HL-60/S4 (cell line): Measurements from ENCODE around the gene LRRC26.

Experiments used
- in situ Hi-C: fragments of 300-500 bp; cut with MboI; formaldehyde crosslinking; loops from 2 replicates; pipeline ENCODE4 v1.14.3; 2022; ENCODE audit warnings: low sequenced_read_pairs

LRRC26 gene

DNA sequence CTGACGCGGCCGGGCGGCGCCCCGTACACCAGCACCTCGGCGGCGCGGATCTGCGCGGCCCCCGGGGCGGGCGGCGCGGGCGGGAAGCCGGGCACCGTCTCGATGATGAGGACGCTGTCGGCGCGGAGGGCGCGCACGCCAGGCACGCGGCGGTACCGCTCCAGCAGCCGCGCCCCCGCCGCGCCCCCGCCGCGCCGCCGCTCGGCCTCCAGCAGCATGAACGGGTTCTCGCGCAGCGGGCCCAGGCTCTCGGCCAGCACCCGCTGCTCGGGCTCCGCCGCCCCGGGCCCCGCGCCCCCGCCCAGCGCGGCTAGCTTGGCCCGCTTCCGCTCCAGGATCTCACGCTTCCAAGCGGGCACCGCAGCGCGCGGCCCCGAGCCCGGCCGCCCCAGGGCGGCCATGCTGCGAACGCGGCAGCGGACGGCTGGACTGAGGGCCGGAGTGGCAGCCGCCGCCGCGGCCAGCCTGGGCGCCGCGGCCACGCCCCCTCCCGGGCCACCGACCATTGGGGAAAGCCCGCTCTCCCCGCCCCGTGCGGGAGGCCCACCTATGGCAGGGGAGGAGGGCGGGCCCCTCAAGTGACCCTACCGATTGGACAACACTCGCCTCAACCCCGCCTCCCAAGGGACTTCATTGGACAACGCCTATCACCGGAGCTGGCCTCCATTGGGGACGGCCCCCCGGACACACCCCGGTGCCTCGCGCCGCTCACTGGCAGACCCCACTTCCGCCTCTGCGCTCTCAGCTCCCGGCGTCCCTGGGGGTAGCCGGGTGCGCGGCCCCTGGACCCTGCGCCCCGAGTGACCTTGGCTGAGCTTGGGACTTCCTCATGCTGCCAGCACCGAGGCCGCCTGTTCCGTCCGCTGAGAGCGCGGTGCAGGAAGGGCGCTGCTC, 30.7 kb upstream of the LRRC26 start, which contains the start of gene TPRN:
Gene TPRN, minus strand, starts transcription at position 431 of the 894 bp plus-strand sequence. Its CDS starts 30 bp downstream, at position 401.
- in situ Hi-C loops, result loop anchor here (25.0 kb wide), 1 partner anchor 413 kb away; the partner anchor contains the start of genes CCDC183 and TMEM141

DNA sequence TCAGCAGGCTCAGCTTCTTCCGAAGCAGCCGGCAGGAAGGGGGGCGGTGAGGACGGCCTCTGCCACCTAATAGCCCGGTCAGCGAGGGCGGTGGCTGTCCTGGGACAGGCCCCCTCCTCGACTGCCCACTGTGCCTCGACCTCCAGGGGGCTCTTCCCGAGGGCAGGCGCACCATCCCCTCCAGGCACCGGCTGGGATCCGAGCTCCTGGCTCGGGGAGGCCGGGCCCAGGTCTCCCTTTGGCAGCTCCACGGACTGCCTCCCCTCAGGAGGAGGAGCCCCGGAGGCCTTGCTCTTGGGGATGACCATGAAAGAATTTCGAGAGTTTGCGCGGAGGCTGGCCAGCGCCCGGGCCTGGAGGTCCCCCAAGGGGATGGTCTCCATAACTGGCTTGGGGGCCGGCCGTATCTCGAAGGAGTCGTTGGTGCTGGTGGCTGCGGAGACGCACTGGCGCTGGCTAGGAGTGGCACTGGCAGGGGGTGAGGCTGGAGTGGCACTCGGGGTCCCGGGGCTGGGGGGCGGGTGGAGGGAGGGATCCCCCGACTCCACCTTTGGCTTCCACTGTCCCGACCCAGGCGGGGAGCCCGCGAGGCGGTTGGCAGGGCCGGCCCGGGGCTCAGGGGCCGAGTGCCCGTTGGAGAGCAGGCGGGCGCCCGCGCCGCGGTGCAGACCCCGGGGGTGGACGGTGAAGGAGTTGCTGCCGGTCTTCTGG, 29.7 kb upstream of the LRRC26 start:
- in situ Hi-C loops, result loop anchor here (25.0 kb wide), 1 partner anchor 412 kb away; the partner anchor contains the start of genes CCDC183 and TMEM141

DNA sequence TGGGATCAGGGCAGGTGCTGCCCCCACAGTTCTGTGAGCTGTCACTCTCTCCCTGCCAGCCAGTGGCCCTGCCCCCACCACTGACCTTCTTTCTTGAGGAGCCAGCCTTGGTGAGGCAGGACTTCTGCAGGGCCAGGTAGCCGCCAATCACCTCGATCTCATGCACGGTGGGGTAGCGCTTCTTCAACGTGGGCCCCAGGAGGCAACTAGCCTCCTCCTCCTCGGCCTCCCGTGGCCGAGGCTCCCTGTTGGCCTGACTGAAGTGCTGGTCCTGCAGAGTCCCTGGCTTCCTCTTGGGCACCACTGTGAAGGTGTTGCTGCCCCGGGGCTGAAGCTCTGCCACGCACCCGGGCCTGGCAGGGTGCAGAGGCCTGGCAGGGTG, 29.0 kb upstream of the LRRC26 start:
- in situ Hi-C loops, result no loop called here

DNA sequence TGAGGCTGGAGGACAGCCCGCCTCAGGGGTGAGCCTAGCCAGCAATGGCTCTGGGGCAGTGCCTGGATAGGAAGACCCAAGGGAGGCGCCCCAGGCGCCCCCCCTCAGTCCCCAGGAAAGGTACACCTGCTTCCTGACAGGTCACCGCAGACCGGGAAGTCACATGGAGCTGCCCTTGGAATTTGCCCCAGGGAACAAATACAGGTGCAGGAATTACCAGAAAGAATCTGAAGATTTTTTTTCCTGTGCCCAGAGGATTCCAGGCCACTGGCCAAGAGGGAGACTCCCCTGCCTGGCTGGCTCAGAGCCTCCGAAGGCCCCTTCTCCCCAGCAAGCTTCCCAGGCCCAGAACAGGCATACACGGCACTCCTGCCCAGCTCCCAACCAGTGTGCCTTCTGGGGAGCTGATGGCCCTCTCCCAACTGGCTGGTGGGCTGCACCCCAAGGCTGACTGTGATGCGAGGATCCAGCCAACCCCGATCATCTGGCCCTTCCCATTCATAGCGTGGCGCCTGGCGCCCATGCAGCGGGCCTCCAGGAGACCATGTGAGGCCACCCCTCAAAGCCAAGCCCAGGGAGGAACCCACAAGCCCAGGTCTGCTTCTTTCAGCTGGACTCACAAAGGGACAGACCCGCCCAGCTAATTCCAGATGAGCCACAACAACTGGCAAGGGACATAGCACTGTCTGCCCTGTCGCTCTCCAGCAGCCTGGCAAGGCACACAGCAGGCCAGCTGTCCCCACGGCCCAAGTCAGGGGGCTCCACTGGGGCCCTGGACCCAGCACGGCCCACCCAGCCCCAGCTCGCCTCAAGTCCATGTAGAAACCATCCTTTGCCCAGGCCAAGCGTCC, 28.4 kb upstream of the LRRC26 start:
- in situ Hi-C loops, result no loop called here

DNA sequence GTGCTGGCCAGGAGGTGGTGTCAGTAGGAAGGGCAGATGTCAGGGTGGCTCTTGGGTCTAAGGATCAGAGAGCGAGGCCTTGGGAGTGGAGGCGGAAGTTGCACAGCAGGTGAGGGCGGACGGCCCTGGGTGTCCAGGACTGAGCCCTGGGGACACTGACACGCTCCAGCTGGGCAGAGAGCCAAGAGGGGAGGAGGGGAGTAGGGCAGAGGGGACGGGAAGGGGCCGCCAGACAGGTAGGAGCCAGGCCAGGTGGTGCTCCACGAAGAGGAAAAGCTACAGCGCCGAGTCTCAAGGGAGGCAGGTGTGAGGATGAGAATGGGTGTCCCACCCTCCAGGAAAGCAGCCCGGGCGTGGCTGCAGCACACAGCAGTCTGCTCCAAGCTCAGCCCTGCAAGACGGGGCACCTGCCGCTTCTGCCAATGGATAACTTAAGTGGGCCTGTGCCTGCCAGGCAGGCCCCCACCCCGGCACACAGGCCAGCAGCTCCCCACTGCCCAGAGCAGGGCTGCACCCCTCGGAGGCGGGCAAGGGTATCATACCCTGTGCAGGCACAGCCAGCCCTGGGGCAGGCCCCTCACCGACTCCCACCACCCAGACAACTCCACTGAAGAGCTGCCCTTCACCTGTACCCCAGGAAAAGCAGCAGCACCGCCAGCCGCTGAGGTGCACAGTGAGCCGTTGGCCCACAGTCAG, 25.8 kb upstream of the LRRC26 start:
- in situ Hi-C loops, result no loop called here

DNA sequence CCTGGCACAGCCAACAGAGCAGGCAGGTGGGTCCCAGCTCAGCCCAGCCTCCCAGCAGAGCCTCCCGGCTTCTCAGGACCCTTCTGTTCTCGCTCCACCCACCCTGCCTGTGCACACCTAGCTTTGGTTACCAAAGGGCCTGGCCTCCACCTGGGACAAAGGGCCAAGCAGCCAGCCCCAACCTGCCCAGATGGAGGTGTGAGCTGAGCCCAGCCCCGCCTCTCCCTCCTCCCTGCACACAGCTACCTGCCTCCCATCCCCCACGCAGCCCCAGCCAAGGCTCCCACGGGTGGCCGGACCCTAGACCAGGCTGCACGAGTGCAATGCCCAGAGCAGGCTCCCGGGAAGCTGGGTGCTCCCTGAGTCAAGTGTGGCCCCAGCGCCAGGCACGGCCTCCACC, 25.1 kb upstream of the LRRC26 start:
- in situ Hi-C loops, result no loop called here

DNA sequence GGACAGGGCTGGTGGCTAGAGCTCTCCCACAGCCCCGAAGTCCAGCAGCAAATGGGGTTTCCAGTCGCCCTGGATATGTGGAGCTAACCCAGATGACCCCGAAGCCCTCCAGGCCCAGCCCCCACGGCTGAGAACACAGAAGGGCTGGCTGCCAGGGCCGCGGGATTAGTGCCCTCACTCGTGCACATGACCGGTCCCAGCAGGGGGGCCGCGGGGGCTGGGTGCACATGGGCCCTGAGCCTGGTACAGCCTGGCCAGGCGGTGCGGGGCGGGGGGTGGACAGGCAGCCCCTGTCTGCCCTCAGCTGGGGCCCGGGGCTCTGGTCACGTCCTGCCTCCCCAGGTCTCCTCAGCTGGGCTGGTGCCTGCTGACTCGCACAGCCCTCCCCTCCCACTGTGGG, 24.5 kb upstream of the LRRC26 start:
- in situ Hi-C loops, result no loop called here

DNA sequence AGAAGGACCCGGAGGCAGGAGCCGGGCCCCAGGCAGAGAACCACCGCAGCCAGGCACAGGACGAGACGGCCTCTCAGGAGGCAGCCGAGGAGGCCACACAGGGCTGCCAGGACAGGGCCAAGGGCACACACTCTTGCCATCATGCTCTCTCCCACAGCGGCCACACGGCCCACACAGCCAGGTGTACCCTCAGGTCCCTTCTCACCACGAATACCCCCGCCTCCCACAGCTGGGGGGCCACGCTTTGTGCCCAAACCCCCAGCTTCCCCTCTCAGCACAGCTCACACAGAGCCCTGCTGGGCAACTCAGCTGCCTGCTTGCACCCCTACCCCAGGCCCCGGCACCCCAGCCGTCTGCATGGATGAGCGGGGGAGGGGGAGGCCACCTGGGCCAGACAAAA, 23.9 kb upstream of the LRRC26 start:
- in situ Hi-C loops, result no loop called here

DNA sequence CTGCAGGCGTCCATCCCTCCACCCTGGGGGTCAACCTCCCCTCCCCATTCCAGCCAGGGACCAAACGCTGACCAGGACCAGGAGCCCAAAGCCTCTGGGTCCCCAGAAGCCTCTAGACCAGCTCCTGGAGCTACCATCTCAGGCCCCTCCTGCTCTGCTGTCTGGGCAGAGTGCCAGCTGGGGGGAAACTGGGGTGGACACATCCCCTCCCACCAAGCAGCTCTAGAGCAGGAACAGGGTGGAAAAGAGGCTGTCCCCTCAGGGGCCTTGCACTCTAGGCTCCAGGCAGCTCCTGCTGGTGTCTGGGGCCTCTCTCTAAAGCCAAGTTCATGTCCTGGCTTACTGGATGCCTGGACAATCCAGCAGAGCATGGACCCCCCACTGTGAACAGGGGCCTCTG, 23.0 kb upstream of the LRRC26 start:
- in situ Hi-C loops, result no loop called here

DNA sequence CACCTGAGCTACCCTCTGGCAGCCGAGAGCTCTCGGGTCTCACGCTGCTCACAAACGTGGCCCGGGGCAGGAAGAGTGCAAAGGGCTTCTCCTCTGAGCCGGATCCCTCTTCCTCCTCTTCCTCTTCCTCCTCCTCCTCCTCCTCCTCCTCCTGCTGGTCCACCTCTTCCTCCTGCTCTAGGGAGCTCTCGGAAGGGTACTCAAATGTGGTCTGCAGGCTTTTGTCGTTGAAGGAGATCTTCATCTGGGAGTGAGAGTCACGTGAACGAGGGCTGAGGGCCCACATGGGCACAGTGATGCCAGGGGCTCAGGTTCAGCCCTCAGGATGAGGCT, 22.6 kb upstream of the LRRC26 start:
- in situ Hi-C loops, result no loop called here

DNA sequence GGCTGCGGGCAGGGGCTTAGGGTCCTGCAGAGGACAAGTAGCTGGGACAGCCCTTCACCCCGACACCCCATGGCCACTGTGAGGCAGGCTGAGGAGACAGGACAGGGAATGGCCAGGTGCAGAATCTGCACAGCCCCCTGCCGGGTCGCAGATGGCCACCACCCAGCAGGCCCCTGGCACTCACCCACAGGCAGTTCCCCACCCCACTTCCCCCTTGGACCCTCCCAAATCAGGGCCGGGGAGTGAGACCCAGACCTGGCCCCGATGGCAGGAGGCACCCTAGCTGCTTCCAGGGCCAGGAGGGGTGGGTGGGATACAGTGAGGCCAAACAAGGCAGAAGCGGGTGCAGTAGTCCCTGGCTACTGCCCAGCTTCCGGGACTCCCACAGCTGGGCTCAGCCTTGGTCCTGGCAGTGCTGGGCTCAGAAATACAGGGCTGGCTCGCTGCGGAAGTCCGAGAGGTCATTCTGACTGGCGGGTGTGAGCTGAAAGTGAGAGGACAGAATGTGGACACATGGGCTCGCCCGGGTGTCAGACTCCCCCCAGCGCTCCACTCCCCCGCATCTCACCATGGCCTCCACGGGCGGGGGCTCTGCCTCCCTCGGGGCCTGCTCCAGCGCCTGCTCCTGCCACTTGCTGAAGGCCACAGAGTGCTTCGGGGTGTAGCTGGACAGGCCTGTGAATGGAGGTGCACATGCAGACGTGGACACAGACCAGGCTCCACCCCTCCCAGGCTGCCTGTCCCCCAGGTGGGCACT, 22.0 kb upstream of the LRRC26 start:
- in situ Hi-C loops, result no loop called here

DNA sequence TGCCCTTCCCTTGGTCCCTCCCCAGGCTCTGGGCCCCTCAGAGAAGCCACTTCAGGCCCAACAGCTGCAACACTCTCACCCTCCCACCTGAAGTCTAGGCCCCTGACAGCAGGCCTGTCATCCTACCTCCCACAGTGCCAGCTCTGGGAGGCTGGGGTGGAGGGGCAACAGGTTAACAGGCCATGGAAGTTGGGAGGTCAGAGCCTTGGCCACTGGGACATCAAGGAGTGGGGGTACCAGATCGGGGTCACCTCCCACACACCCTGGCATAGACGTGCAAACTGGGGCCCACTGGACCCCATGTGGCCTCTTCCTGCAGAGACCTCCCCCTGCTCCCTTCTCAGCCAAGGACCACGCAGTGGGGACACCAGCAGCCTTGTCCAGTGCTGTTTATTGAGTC, 21.4 kb upstream of the LRRC26 start:
- in situ Hi-C loops, result no loop called here

DNA sequence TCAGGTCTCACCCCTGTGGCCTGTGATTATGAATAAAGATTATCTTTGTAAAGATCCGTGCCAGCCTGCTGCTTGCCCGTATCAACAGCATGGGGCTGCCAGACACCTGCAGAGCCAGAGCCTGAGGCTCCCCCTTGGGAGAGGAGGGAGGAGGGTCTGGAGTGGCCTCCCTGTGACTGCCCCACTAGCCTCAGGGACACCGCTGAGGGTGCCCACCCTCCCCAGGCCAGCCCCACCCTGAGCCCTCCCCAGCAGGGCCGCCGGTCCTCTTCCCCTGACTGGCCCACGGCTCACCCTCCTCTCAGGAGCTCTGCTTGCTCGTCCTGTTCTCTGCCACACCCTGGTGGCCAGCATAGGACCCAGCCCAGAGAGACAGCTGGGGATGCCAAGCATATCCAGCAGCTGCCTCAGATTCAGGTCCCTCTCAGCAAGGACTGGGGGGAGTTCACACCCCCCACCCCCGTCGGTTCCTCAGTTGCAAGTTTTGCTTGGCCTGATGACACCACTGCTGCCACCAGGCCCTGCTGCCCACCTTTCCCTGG, 20.5 kb upstream of the LRRC26 start:
- in situ Hi-C loops, result no loop called here

DNA sequence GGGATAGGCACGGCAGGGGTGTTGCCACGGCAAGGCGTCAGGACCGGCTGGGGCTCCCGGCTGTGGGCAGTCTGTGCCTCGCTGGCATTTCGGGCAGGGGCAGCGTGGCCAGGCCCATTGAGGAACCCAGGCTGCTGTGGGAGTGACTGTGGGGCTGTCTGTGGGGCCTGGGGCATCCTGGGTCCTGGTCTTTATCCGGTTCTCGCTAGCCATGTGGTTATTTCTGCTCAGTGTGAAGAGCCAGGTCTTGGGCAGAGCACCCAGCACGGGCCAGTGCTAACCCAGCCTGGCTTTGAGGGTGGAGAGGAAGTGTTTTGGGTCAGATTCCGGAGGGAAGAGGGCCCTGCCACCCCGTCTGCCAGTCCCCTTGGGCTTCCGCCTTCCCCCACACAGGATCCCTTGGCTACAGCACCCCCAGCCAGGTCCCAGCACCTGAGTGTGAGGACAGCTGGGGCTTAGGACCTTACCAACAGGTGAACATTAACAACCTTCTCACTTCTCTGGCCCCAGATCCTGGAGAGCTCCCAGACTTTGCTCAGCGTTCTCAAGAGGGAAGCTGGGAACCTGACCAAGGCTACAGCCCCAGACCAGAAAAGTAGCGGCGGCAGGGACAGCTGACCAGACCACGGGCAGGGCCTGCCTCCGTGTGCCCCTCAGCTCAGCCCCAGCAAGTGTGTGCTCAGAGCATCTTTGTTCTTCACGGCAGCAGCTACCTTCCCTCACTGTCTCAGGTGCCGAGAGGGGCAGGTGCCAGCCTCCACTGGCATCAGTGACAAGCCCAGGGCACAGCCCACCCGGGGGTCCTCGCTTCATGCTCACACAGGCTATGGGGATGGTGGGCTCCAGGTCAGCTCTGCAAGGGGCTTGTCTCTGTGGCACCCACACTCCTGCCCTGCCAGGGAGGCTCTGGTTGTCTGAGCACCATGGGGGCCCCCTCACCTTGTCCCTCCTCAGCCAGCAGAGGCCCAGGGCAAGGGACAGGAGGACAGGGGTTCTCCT, 19.7 kb upstream of the LRRC26 start:
- in situ Hi-C loops, result no loop called here

DNA sequence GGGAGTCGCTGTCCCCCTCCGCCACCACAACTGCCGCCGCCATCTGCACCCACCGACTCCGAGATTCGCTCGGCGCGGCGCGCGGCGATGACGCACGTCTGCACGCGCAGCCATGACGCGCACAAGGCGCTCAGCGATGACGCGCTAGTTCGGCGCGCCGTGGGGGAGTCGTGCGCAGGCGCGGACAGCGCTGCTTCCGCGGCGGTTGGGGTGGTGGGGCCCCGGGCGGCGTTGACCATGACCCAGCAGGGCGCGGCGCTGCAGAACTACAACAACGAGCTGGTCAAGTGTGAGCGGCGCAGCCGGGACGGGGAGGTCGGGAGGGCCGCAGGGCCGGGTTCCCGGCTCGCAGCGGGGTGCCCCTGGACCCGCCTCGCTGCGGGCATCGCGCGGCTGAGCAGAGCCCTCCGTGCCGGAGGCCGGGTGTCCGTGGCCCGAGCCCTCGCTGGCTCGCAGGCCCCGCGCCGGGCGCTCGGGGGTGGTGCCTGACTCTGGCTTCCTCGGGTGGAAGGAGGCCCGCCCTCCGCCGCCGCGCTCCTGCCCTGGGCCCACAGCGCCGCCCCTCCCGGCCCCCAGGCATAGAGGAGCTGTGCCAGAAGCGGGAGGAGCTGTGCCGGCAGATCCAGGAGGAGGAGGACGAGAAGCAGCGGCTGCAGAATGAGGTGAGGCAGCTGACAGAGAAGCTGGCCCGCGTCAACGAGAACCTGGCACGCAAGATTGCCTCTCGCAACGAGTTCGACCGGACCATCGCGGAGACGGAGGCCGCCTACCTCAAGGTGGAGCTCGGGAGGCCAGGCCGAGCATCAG, 18.8 kb upstream of the LRRC26 start, which contains the start of the genes ANAPC2 and SSNA1:
Gene ANAPC2, minus strand, starts transcription at position 71 of the 807 bp plus-strand sequence. Its CDS starts 28 bp downstream, at position 43.
Gene SSNA1, plus strand, starts transcription at position 187 of the 807 bp plus-strand sequence. Its CDS starts 51 bp downstream, at position 238.
- in situ Hi-C loops, result no loop called here

DNA sequence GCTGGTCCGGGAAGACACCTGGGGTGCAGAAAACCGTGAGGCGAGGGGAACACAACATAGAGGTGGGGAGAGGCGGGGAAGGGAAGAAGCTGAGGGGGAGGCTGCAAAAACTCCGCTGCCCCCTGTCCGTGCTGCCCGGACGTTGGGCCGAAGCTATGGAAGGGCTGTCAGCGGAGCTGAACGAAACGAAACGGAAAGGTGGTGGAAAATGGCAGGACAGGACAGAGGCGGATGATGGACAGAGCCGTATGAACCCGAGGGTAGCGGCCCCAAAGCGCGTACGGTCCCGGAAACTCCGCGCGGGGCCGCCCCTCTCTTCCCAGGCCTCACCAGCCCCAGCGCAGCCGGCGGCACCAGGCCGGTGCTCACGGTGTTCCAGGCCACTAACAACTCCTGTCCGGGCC, 18.2 kb upstream of the LRRC26 start:
- in situ Hi-C loops, result no loop called here

DNA sequence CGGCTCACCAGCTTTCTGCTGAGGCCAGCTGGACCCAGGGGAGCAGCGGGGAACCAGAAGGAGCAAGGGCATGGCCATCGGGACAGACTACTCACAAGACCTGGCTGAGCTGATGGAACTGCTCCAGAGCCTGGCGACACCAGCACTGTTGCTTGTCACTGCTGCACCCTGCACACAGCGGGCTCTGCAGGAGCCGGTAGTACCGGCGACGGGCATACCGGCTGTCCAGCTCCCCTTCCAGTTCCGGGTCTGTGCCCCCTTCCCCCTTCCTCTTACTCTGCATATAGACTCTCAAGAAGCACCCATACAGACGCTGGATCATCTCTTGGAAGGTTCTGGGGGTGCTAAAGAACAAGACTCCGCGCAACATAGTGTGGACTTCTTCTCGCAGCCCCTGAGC, 17.5 kb upstream of the LRRC26 start:
- in situ Hi-C loops, result no loop called here
